Fibroblast of lung (primary cell): ENCODE data around the gene TSPAN5.

Source experiments
- EZH2 ChIP-seq: IDR thresholded peaks from 2 replicates; pipeline ENCODE4 v1.5.1; 2012; ENCODE audit warnings: low read length, control low read depth, mild to moderate bottlenecking; ENCODE audit errors: missing control alignments
- TF ChIP-seq, protein P1 (sequence below), 2 donors: IDR thresholded peaks in 1 of 2; conservative IDR thresholded peaks in 1 of 2; 1 replicate in 1 of 2; 2 replicates in 1 of 2; pipeline ENCODE4 v1.5.1; 2011 to 2012; ENCODE audit warnings: low read length in 2 of 2, control low read depth in 1 of 2, inconsistent platforms in 1 of 2, low read depth in 1 of 2, mild to moderate bottlenecking in 1 of 2

DNA sequence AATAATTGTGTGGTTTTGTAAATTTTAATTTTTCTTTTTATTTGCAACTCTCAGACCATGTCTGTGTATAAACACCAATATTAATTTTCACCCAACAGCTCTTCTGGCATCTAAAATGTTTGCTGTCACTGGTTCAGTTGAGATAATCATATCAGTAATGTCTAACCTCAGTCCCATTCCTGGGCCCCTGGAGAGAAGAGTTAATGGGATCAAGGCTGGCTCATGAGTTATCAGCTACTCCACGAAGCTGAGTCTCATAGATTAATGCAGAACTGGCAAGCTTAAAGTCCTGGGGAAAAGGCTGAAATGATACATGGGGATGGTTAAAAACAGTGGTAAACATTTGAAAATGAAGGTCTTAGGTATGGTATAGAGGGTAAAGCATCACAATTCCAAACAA is 28.4 kb upstream of the TSPAN5 start:
- TF ChIP-seq, protein P1, sequence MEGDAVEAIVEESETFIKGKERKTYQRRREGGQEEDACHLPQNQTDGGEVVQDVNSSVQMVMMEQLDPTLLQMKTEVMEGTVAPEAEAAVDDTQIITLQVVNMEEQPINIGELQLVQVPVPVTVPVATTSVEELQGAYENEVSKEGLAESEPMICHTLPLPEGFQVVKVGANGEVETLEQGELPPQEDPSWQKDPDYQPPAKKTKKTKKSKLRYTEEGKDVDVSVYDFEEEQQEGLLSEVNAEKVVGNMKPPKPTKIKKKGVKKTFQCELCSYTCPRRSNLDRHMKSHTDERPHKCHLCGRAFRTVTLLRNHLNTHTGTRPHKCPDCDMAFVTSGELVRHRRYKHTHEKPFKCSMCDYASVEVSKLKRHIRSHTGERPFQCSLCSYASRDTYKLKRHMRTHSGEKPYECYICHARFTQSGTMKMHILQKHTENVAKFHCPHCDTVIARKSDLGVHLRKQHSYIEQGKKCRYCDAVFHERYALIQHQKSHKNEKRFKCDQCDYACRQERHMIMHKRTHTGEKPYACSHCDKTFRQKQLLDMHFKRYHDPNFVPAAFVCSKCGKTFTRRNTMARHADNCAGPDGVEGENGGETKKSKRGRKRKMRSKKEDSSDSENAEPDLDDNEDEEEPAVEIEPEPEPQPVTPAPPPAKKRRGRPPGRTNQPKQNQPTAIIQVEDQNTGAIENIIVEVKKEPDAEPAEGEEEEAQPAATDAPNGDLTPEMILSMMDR (conservative IDR thresholded peaks at IDR 0.05 in 1 of 2, IDR thresholded peaks at IDR 0.05 in 1 of 2; ENCODE audit: low read depth in 1 of 2, low read length in 2 of 2), result no peak
- no peak for TF ChIP-seq EZH2
